Measurements from ENCODE around the gene FNBP1L. TPM values are rescaled to one million over a fixed set of nuclear protein-coding genes. Genes with fewer than 3 reads are reported as not detected.
"Not testable (repeated sequence)": the region's sequence is repeated elsewhere in the genome, so short reads cannot be mapped to it uniquely, and the experiment has no call there.

FNBP1L gene
- total RNA-seq, 1 donor, result 2.2 TPM

DNA sequence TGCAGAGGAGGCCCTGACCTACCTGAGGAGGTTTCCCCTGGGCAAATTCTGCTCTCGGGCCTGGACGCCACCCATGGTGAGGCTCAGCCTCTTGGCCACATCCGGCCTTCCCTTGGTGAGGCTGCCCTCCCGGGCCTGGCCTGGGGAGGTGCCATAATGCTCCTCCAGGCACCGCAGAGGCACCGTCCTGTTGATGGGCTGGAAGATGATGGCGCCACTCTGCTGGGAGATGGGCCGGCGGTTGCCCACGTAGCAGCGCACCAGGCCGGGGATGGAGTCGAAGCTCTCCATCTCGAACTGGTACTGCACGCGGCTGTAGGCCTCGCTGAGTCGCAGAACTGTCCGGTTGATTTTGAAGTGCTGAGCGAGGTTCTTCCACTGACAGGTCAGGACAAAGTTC lies 141.0 kb downstream of the FNBP1L start:
- H3K9me3 ChIP-seq (ENCODE audit: low read depth, low read length), result no peaks in the 10 kb centered on the region
- H3K4me1 ChIP-seq (ENCODE audit: insufficient read depth, low read length), result peaks cover 7% of the 10 kb centered on the region
- H3K4me3 ChIP-seq (ENCODE audit: low read length), result no peak overlapping the region
- no peaks in the 10 kb centered on the region for H3K27me3 ChIP-seq (ENCODE audit: insufficient read depth, low read length)

GRCh38 chr1:93591291-93591675 lies 143.4 kb downstream of the FNBP1L start:
- not testable (repeated sequence) for H3K9me3 ChIP-seq (ENCODE audit: low read depth, low read length); H3K4me1 ChIP-seq (ENCODE audit: insufficient read depth, low read length); H3K4me3 ChIP-seq (ENCODE audit: low read length); H3K27me3 ChIP-seq (ENCODE audit: insufficient read depth, low read length)

- H3K27me3 ChIP-seq (ENCODE audit: insufficient read depth, low read length), result no peaks in the 10 kb centered on the region
- H3K4me1 ChIP-seq (ENCODE audit: insufficient read depth, low read length), result peaks cover 7% of the 10 kb centered on the region
Observed at GRCh38 chr1:93591676-93592550, 144.0 kb downstream of the FNBP1L start.

DNA sequence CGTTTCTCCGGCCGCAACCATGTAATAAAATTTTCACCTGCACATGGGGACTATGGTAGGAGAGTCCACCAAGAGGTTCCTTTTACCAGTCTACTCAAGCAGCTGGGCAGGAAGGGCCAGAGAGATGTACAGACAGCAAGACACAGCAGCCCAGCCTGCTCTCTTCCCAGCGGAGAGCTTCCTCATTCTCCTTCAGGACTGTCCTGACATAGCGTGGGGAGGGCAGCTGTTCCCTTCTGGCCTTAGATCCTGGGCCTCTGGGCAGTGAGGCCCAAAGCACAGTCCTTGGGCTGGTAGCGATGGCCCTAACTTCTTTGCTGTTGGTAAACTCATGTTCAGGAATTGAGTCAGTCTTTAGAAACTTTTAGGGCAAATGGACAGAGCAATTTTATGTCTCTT lies 144.6 kb downstream of the FNBP1L start:
- Histone ChIP-seq H3K4me1 (ENCODE audit: insufficient read depth, low read length) (peaks cover 7% of the 10 kb centered on the region), H3K9me3 (ENCODE audit: low read depth, low read length) (no peaks in the 10 kb centered on the region), H3K4me3 (ENCODE audit: low read length) (no peak overlapping the region), H3K27me3 (ENCODE audit: insufficient read depth, low read length) (no peaks in the 10 kb centered on the region)

More at GRCh38 chr1:93591676-93592550, 144.0 kb downstream of the FNBP1L start:
- Histone ChIP-seq H3K4me3 (ENCODE audit: low read length) (no peak overlapping the region), H3K9me3 (ENCODE audit: low read depth, low read length) (no peaks in the 10 kb centered on the region)

DNA sequence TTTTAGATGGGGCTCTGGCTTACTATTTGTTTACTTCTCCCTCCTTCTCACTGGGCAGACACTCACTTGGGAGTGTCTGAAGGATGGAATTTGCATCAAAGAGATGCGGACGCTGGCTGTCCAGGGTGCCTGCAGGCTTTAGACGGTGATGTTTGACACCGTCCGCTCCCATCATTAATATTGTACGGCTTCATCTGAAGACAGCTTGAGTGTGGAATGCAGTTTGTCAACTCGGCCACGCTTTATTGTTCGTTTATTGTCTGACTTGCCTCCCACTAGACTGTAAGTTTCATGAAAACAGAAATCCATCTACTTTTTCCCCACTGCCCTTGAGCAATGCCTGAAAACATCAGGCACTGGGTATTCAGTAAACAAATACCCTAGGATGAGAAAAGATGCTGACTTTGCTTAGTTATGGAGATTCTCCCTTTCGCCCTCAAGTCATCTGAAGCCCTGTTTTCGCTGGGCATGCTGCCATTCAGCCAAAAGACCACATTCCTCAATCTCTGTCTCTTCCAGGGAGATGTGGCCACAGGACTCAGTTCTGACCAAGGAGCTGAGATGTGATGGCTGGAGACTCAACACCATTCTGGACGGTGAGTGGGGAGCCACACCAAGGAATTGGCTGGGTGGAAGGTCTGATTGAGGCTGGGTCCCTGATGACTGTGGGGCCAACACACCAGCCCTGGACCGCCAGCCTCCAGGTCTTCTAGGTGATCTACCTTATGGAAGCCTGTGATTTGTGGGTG lies 146.1 kb downstream of the FNBP1L start:
- no peak overlapping the region for H3K4me3 ChIP-seq (ENCODE audit: low read length)
- no peaks in the 10 kb centered on the region for H3K9me3 ChIP-seq (ENCODE audit: low read depth, low read length)
- H3K4me1 ChIP-seq (ENCODE audit: insufficient read depth, low read length), result peaks cover 7% of the 10 kb centered on the region
- H3K27me3 ChIP-seq (ENCODE audit: insufficient read depth, low read length), result no peaks in the 10 kb centered on the region

DNA sequence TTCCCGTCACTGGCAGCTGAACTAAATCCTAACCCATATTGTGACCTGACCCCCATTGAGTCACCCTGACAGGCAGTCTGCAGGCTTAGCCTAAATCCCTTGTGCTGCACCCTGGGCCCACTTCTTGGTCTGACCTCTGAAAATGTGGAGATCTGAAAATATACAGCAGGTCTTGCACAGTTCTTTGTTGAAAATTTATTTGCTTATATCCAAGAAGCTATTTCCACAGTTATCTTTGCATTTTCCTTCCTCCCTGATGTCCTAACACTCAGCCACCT lies 146.6 kb downstream of the FNBP1L start:
- no peak overlapping the region for H3K4me3 ChIP-seq (ENCODE audit: low read length)
- no peaks in the 10 kb centered on the region for H3K27me3 ChIP-seq (ENCODE audit: insufficient read depth, low read length)
- no peaks in the 10 kb centered on the region for H3K9me3 ChIP-seq (ENCODE audit: low read depth, low read length)
- H3K4me1 ChIP-seq (ENCODE audit: insufficient read depth, low read length), result peaks cover 7% of the 10 kb centered on the region

GRCh38 chr1:93595266-93595665 lies 147.3 kb downstream of the FNBP1L start:
- Histone ChIP-seq H3K4me1 (ENCODE audit: insufficient read depth, low read length) (peaks cover 7% of the 10 kb centered on the region), H3K9me3 (ENCODE audit: low read depth, low read length) (no peaks in the 10 kb centered on the region), H3K27me3 (ENCODE audit: insufficient read depth, low read length) (no peaks in the 10 kb centered on the region), H3K4me3 (ENCODE audit: low read length) (no peak overlapping the region)

- Histone ChIP-seq H3K4me1 (ENCODE audit: insufficient read depth, low read length) (peaks cover 7% of the 10 kb centered on the region), H3K27me3 (ENCODE audit: insufficient read depth, low read length) (no peaks in the 10 kb centered on the region), H3K4me3 (ENCODE audit: low read length) (no peak overlapping the region), H3K9me3 (ENCODE audit: low read depth, low read length) (no peaks in the 10 kb centered on the region)
Observed at GRCh38 chr1:93595743-93596142, 147.8 kb downstream of the FNBP1L start.

GRCh38 chr1:93596329-93597089 lies 148.6 kb downstream of the FNBP1L start:
- H3K4me1 ChIP-seq (ENCODE audit: insufficient read depth, low read length), result peaks cover 3% of the 10 kb centered on the region

GRCh38 chr1:93597709-93598108 lies 149.8 kb downstream of the FNBP1L start:
- Histone ChIP-seq H3K27me3 (ENCODE audit: insufficient read depth, low read length) (no peaks in the 10 kb centered on the region), H3K4me3 (ENCODE audit: low read length) (no peak overlapping the region)

More at GRCh38 chr1:93596329-93597089, 148.6 kb downstream of the FNBP1L start:
- Histone ChIP-seq H3K27me3 (ENCODE audit: insufficient read depth, low read length) (no peaks in the 10 kb centered on the region), H3K9me3 (ENCODE audit: low read depth, low read length) (no peaks in the 10 kb centered on the region), H3K4me3 (ENCODE audit: low read length) (no peak overlapping the region)

DNA sequence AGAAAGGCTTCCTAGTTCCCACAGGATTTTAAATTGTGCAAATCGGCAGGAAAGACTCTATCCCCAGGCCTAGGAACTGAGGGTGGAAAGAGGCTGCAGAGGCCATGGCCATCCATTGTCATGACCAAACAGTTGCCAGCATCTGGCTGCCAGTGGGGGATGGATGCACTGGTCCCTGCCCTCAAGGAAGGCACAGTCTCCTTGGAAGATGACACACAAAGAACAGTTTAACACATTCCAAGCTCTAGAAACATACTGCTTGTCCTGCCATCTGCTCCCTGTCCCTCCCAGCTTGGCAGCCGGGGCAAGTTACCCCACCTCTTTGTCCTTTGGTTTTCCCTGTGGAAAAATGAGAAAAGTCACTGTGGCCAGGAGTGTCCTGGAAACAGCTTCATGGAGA lies 150.5 kb downstream of the FNBP1L start:
- Histone ChIP-seq H3K9me3 (ENCODE audit: low read depth, low read length) (no peaks in the 10 kb centered on the region), H3K4me3 (ENCODE audit: low read length) (no peak overlapping the region), H3K27me3 (ENCODE audit: insufficient read depth, low read length) (no peaks in the 10 kb centered on the region), H3K4me1 (ENCODE audit: insufficient read depth, low read length) (no peaks in the 10 kb centered on the region)

More at GRCh38 chr1:93597709-93598108, 149.8 kb downstream of the FNBP1L start:
- Histone ChIP-seq H3K9me3 (ENCODE audit: low read depth, low read length) (no peaks in the 10 kb centered on the region), H3K4me1 (ENCODE audit: insufficient read depth, low read length) (no peaks in the 10 kb centered on the region)

DNA sequence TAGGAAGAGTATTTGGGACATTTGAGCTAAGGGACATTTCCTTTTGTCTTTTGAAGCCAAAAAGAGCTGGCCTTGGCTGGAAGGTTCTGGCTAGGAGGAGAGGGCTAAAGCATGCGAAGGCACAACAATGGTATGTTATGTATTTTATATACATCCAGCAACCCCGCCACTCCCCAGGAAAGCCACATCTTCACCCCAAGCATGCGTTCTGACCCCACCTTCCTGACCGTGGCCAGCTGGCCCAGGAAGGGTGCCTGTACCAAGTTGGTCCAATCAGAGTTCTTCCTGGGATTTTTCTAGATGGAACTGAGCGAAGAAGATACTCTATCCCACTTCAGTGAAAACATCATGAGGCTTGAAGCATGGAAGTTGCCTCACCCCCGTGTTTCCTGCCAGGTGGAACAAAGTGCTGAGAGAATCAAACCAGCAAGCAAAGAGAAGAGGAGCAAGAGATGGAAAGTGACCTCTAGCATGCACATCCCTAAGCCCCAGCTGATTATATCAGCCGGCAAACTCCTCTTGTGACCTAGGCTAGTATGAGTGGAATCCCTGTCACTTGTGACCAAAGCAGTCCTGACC lies 151.0 kb downstream of the FNBP1L start:
- no peaks in the 10 kb centered on the region for H3K27me3 ChIP-seq (ENCODE audit: insufficient read depth, low read length)
- H3K4me1 ChIP-seq (ENCODE audit: insufficient read depth, low read length), result no peaks in the 10 kb centered on the region
- no peaks in the 10 kb centered on the region for H3K9me3 ChIP-seq (ENCODE audit: low read depth, low read length)
- H3K4me3 ChIP-seq (ENCODE audit: low read length), result no peak overlapping the region

GRCh38 chr1:93599479-93599878 lies 151.6 kb downstream of the FNBP1L start:
- Histone ChIP-seq H3K4me3 (ENCODE audit: low read length) (no peak overlapping the region), H3K27me3 (ENCODE audit: insufficient read depth, low read length) (no peaks in the 10 kb centered on the region), H3K4me1 (ENCODE audit: insufficient read depth, low read length) (no peaks in the 10 kb centered on the region), H3K9me3 (ENCODE audit: low read depth, low read length) (no peaks in the 10 kb centered on the region)

DNA sequence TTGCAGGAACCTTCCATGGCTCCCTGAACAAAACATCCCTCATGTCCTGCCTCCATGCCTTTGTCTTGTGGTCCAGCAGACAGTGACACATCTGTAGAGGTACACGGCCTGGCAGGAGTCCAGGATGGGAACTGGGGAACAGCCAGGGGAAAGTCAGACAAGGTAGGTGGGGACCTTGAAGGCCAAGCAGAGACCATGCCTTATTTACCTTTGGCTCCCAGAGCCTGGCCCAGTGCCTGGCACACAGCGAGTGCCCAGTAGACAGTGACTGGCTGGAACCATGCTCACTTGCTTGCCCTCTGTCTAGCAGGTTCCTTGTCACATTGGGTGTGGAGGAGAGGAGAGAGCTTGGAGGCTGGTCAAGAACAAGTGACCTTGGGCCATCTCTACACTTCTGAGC lies 152.7 kb downstream of the FNBP1L start:
- Histone ChIP-seq H3K27me3 (ENCODE audit: insufficient read depth, low read length) (no peaks in the 10 kb centered on the region), H3K4me3 (ENCODE audit: low read length) (no peak overlapping the region), H3K9me3 (ENCODE audit: low read depth, low read length) (no peaks in the 10 kb centered on the region), H3K4me1 (ENCODE audit: insufficient read depth, low read length) (no peaks in the 10 kb centered on the region)

- Histone ChIP-seq H3K4me1 (ENCODE audit: insufficient read depth, low read length) (no peaks in the 10 kb centered on the region), H3K9me3 (ENCODE audit: low read depth, low read length) (no peaks in the 10 kb centered on the region), H3K4me3 (ENCODE audit: low read length) (no peak overlapping the region), H3K27me3 (ENCODE audit: insufficient read depth, low read length) (no peaks in the 10 kb centered on the region)
Observed at GRCh38 chr1:93601686-93602085, 153.8 kb downstream of the FNBP1L start.

Data from mononuclear cell (primary cell).